Muscle of leg (tissue), 11 donors: ENCODE data around the gene AP4S1. TPM values are rescaled to one million over a fixed set of nuclear protein-coding genes. Genes with fewer than 3 reads are reported as not detected.

ENCODE experiments used
- DNase-seq: peaks from one replicate; pipeline ENCODE4 v3.0.0; 2013
- H3K27ac ChIP-seq: one replicate; pipeline ENCODE4 v1.5.1; 2013; ENCODE audit warnings: mild to moderate bottlenecking, low read length, control low read depth
- H3K27me3 ChIP-seq: one replicate; pipeline ENCODE4 v1.6.1; 2013; ENCODE audit warnings: low read length; ENCODE audit not compliant: control insufficient read depth, insufficient read depth
- H3K36me3 ChIP-seq: one replicate; pipeline ENCODE4 v1.6.1; 2013; ENCODE audit warnings: low read length; ENCODE audit not compliant: control insufficient read depth, insufficient read depth
- H3K4me1 ChIP-seq: one replicate; pipeline ENCODE4 v1.6.1; 2013; ENCODE audit warnings: low read length; ENCODE audit not compliant: control insufficient read depth, insufficient read depth
- H3K4me3 ChIP-seq: one replicate; pipeline ENCODE4 v1.5.1; 2013; ENCODE audit warnings: low read length, control low read depth
- H3K9me3 ChIP-seq: replicated peaks from 2 replicates; pipeline ENCODE4 v1.6.1; 2013; ENCODE audit warnings: low read depth, low read length; ENCODE audit not compliant: control insufficient read depth
- WGBS: methylation state at CpG from one replicate; pipeline ENCODE4 v1.1.5; 2013; ENCODE audit warnings: missing lambda C conversion rate; ENCODE audit not compliant: insufficient coverage; 5-methylcytosine and 5-hydroxymethylcytosine counted together
- polyA plus RNA-seq, 8 donors: library from polyadenylated mRNA; unstranded; fragments of 120-200 nt; gene quantifications; one replicate each; pipeline versions ENCODE4 v1.2.1 to v1.2.3, GENCODE V29; 2013; ENCODE audit warnings: inconsistent platforms in 1 of 8, low replicate concordance in 1 of 8; ENCODE audit not compliant: insufficient read length in 8 of 8, insufficient read depth in 1 of 8
- total RNA-seq: library from RNA; stranded (reverse); fragments of 120-200 nt; gene quantifications from one replicate; pipeline ENCODE4 v1.2.4, GENCODE V29; 2013

AP4S1 gene
- total and polyA plus RNA-seq, 9 donors: 12.0 to 14.2 (median 12.9) TPM

- no peak overlapping the region for H3K4me3 ChIP-seq
- DNase-seq: no peak
- no peaks in the 10 kb centered on the region for H3K27me3 ChIP-seq
- WGBS: no CpG with 5 or more reads among the region's 2 CpGs
- H3K9me3 ChIP-seq: no peaks in the 10 kb centered on the region
- peaks cover 8% of the 10 kb centered on the region for H3K4me1 ChIP-seq
- H3K36me3 ChIP-seq: no peaks in the 10 kb centered on the region
- H3K27ac ChIP-seq: no peak overlapping the region
Measured at GRCh38 chr14:30991408-30991807, 34.0 kb upstream of the AP4S1 start.

DNA sequence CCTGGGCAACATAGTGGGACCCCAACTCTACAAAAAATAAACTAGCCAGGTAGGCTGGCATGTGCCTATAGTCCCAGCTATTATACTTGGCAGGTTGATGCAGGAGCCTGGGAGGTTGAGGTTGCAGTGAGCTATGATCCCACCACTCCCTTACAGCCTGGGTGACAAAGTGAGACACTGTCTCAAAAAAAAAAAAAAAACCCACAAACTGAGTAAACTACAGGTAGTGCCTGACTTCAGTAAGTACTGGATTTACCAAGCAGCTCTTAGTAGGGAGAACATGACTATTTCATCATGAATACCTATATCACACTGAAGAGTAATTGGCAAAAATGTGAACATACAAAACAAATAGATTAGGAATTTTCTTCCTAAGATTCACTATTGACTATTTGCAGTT is 32.4 kb upstream of the AP4S1 start:
- no peak for DNase-seq
- H3K36me3 ChIP-seq: no peaks in the 10 kb centered on the region
- peaks cover 4% of the 10 kb centered on the region for H3K9me3 ChIP-seq
- no peak overlapping the region for H3K4me3 ChIP-seq
- peaks cover 8% of the 10 kb centered on the region for H3K4me1 ChIP-seq
- no peak overlapping the region for H3K27ac ChIP-seq
- H3K27me3 ChIP-seq: no peaks in the 10 kb centered on the region

DNA sequence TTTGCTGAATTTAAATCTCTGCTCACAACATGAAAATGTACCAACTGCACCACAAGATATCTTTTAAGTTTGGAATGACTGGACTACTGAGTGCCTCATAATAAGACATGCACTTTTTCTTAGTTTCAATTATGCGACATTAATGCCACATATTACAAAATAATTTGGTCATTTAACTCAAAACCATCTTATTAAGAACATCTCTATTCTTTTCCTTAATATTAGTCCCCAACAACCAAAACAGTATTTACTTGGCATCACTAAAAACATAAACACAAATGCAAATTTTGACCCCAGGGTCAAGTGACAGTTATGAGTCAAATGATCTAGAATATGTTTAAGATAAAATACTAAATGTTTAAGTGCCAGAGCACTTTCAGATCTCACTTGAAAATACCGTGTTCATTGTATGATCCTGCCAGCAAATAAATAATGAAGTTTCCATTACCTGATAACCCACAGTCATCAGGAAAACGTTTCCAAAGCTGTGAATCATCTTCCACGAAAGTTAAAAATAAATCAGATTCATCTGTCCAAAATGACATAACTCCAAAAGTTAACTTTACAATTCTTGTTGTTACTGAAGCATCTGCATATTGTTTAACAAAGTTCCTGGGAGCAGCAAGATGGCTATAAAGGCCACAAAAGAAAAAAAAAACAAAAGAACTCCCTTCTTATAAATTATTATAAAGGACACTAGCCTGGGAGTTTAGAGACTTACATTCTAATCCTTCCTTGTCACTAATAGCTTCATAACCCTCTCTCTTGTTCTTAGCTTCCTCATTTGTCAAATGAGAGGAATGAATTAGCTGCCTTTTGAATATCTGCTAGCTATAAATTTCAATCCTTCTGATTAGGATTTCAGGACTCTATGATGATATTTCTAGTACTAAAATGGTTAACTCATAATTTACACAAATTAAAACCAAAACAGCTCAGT is 30.5 kb upstream of the AP4S1 start:
- Histone ChIP-seq H3K27me3 (no peaks in the 10 kb centered on the region), H3K9me3 (peaks cover 16% of the 10 kb centered on the region), H3K4me3 (no peak overlapping the region), H3K27ac (peak overlapping the region; percentile 73), H3K4me1 (peaks cover 6% of the 10 kb centered on the region), H3K36me3 (no peaks in the 10 kb centered on the region)
- DNase-seq: peak; percentile 76
- WGBS: 0% methylated on average over 1 of the region's 4 CpGs

GRCh38 chr14:30995689-30996088 is 29.8 kb upstream of the AP4S1 start:
- peak; percentile 41 for DNase-seq
- H3K27ac ChIP-seq: peak overlapping the region; percentile 73
- peaks cover 16% of the 10 kb centered on the region for H3K9me3 ChIP-seq
- H3K4me1 ChIP-seq: peaks cover 6% of the 10 kb centered on the region
- 50% methylated on average over 2 of the region's 3 CpGs for WGBS
- no peak overlapping the region for H3K4me3 ChIP-seq
- no peaks in the 10 kb centered on the region for H3K27me3 ChIP-seq
- H3K36me3 ChIP-seq: no peaks in the 10 kb centered on the region

- Histone ChIP-seq H3K27me3 (no peaks in the 10 kb centered on the region), H3K9me3 (peaks cover 16% of the 10 kb centered on the region), H3K4me3 (no peak overlapping the region), H3K36me3 (no peaks in the 10 kb centered on the region), H3K4me1 (peaks cover 6% of the 10 kb centered on the region), H3K27ac (no peak overlapping the region)
- 89% methylated on average over 1 of the region's 4 CpGs for WGBS
- no peak for DNase-seq
Measured at GRCh38 chr14:30996892-30997659, 28.4 kb upstream of the AP4S1 start.

DNA sequence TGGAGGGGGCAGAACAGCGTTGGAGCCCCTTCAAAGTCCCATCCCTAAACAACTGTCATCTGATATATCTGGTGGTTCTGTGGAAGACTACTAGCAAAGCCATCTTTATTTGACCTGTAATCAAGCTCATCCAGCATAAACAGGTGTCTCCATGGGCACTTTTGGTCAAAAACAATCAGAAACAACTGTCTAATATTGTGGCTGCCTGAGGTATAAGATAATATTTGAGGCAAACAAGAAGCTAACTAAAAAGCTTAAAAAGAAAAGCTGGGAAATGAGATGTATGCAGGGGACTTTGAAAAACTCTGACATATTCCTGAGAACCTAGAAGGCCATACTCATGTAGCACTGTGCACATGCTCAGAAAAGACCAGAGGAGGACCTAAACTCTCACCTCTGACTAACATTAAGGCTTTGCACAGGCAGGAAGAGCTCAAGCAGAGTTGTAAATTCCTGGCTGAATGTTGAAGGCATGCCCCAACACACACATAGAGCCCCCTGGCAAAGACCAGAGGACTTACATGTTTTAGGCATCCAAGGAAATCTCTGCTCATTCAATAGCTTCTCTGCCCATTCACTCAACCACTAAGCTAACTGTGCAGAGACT is 27.2 kb upstream of the AP4S1 start:
- Histone ChIP-seq H3K27ac (no peak overlapping the region), H3K27me3 (no peaks in the 10 kb centered on the region), H3K9me3 (peaks cover 16% of the 10 kb centered on the region), H3K4me3 (no peak overlapping the region), H3K4me1 (peaks cover 6% of the 10 kb centered on the region), H3K36me3 (no peaks in the 10 kb centered on the region)
- WGBS: no CpG with 5 or more reads among the region's 1 CpG
- no peak for DNase-seq

- no peaks in the 10 kb centered on the region for H3K36me3 ChIP-seq
- no peak overlapping the region for H3K27ac ChIP-seq
- H3K4me1 ChIP-seq: peaks cover 6% of the 10 kb centered on the region
- H3K27me3 ChIP-seq: no peaks in the 10 kb centered on the region
- peaks cover 16% of the 10 kb centered on the region for H3K9me3 ChIP-seq
- no peak for DNase-seq
- H3K4me3 ChIP-seq: no peak overlapping the region
- no CpG with 5 or more reads among the region's 6 CpGs for WGBS
Measured at GRCh38 chr14:30999038-30999773, 26.2 kb upstream of the AP4S1 start.

DNA sequence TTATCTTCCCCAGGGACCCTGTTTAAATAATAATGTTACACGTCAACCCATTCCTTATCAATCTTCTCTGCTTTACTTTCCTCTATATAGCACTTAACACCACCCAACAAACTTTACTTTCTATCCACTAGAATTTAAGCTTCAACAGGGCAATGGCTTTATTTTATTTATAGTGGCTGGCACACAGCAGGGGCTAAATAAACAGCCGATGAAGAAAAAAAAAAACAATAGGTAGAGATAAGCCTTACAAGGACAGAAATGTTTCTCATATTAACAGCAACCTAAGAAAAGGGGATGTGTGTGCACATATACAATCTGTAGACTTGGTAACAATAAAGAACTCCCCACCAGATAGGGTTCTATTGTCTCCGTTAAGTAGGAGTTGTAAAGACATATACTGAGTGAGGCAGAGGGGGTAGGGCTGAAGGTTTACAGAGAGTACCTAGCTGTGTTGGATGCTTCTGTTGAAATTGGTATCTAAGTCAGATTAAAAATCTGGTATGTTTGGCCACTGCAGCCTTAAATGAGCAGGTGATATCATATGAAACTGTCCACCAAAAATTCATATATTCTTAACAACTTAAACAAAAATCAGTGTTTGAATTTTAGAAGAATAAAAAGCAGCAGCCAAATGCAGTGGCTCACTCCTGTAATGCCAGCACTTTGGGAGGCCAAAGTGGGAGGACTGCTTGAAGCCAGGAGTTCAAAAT is 24.7 kb upstream of the AP4S1 start:
- Histone ChIP-seq H3K9me3 (peaks cover 16% of the 10 kb centered on the region), H3K27me3 (no peaks in the 10 kb centered on the region), H3K27ac (no peak overlapping the region), H3K4me3 (no peak overlapping the region), H3K36me3 (peaks cover 1% of the 10 kb centered on the region), H3K4me1 (peaks cover 4% of the 10 kb centered on the region)
- no CpG with 5 or more reads among the region's 3 CpGs for WGBS
- DNase-seq: no peak

DNA sequence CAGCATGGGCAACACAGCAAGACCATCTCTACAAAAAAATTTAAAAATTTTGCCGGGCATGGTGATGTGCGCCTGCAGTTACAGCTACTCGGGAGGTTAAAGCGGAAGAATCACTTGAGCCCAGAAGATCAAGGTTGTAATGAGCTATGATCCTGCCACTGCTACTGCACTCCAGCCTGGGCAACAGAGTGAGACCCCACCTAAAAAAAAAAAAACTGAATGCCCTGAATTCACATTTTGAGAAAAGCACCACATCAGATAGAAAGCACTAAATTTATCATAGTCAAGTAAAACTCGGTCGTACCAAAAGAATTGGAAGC is 24.1 kb upstream of the AP4S1 start:
- no peak for DNase-seq
- H3K27me3 ChIP-seq: no peaks in the 10 kb centered on the region
- H3K4me3 ChIP-seq: no peak overlapping the region
- H3K4me1 ChIP-seq: no peaks in the 10 kb centered on the region
- peaks cover 16% of the 10 kb centered on the region for H3K9me3 ChIP-seq
- WGBS: no CpG with 5 or more reads among the region's 6 CpGs
- no peak overlapping the region for H3K27ac ChIP-seq
- peaks cover 2% of the 10 kb centered on the region for H3K36me3 ChIP-seq
